Osteoblast (primary cell): ENCODE measurements around the gene USP9X. TPM values are rescaled to one million over a fixed set of nuclear protein-coding genes. Genes with fewer than 3 reads are reported as not detected.

ENCODE experiments used
- DNase-seq: peaks from one replicate; pipeline ENCODE4 v3.0.0; 2011; ENCODE audit warnings: low spot score, mixed read lengths; ENCODE audit not compliant: insufficient read length; ENCODE audit errors: missing footprints
- H2AFZ ChIP-seq: 2 replicates; pipeline ENCODE4 v1.6.0; 2011; ENCODE audit warnings: mild to moderate bottlenecking, low read length
- H3K27ac ChIP-seq: 2 replicates; pipeline ENCODE4 v1.5.1; 2011; ENCODE audit warnings: mild to moderate bottlenecking, low read depth, low read length, moderate library complexity
- H3K27me3 ChIP-seq: 2 replicates; pipeline ENCODE4 v1.6.0; 2012; ENCODE audit warnings: mild to moderate bottlenecking, control low read depth, inconsistent platforms, low read length, moderate library complexity; ENCODE audit not compliant: insufficient read depth
- H3K36me3 ChIP-seq: 2 replicates; pipeline ENCODE4 v1.5.1; 2011; ENCODE audit warnings: mild to moderate bottlenecking, low read length, control low read depth, moderate library complexity; ENCODE audit not compliant: insufficient read depth
- H3K4me1 ChIP-seq: 2 replicates; pipeline ENCODE4 v1.5.1; 2011; ENCODE audit warnings: mild to moderate bottlenecking, low read length, control low read depth, moderate library complexity; ENCODE audit not compliant: insufficient read depth
- H3K4me2 ChIP-seq: 2 replicates; pipeline ENCODE4 v1.6.0; 2011; ENCODE audit warnings: mild to moderate bottlenecking, low read length; ENCODE audit not compliant: insufficient read depth
- H3K4me3 ChIP-seq: fragments of 200-600 bp; sonication (generic); 3 replicates; pipeline ENCODE4 v1.5.1; 2012; ENCODE audit warnings: mild to moderate bottlenecking, low read length, inconsistent platforms; ENCODE audit not compliant: insufficient read depth
- H3K79me2 ChIP-seq: 2 replicates; pipeline ENCODE4 v1.6.0; 2012; ENCODE audit warnings: mild to moderate bottlenecking, low read length, control low read depth, inconsistent platforms; ENCODE audit not compliant: insufficient read depth
- H3K9me3 ChIP-seq: 2 replicates; pipeline ENCODE4 v1.5.1; 2011; ENCODE audit warnings: low read depth, low read length, control low read depth
- H4K20me1 ChIP-seq: 2 replicates; pipeline ENCODE4 v1.6.0; 2012; ENCODE audit warnings: mild to moderate bottlenecking, low read length, control low read depth; ENCODE audit not compliant: insufficient read depth
- CTCF ChIP-seq: IDR thresholded peaks from 2 replicates; pipeline ENCODE4 v1.5.1; 2011; ENCODE audit warnings: mild to moderate bottlenecking, low read depth, low read length, moderate library complexity; ENCODE audit errors: extremely low read depth
- total RNA-seq: library from RNA; depleted of rRNA; stranded (reverse); fragments of >200 nt; gene quantifications from 2 replicates; pipeline ENCODE4 v1.2.3, GENCODE V29; 2012

USP9X gene
- total RNA-seq, 1 donor = 170 TPM

- H2AFZ ChIP-seq = no peak overlapping the region
- no peak overlapping the region for H3K4me2 ChIP-seq
- DNase-seq = no peak
- H3K4me3 ChIP-seq = no peak overlapping the region
- H3K79me2 ChIP-seq = no peaks in the 10 kb centered on the region
- H3K36me3 ChIP-seq = no peaks in the 10 kb centered on the region
- TF ChIP-seq CTCF = no peak
- H3K4me1 ChIP-seq = no peaks in the 10 kb centered on the region
- H3K9me3 ChIP-seq = no peaks in the 10 kb centered on the region
- no peak overlapping the region for H3K27ac ChIP-seq
- no peaks in the 10 kb centered on the region for H4K20me1 ChIP-seq
- no peaks in the 10 kb centered on the region for H3K27me3 ChIP-seq
Observed at GRCh38 chrX:41258871-41259270, 173.6 kb downstream of the USP9X start.

- Histone ChIP-seq H3K4me3 (no peak overlapping the region), H3K9me3 (no peaks in the 10 kb centered on the region), H3K4me2 (no peak overlapping the region), H3K27me3 (no peaks in the 10 kb centered on the region), H2AFZ (no peak overlapping the region), H3K27ac (no peak overlapping the region), H4K20me1 (no peaks in the 10 kb centered on the region), H3K36me3 (no peaks in the 10 kb centered on the region), H3K79me2 (no peaks in the 10 kb centered on the region), H3K4me1 (no peaks in the 10 kb centered on the region)
- no peak for TF ChIP-seq CTCF
- DNase-seq = no peak
Observed at GRCh38 chrX:41259516-41259915, 174.3 kb downstream of the USP9X start.

GRCh38 chrX:41265615-41266014 is 180.4 kb downstream of the USP9X start:
- no peaks in the 10 kb centered on the region for H3K36me3 ChIP-seq
- H4K20me1 ChIP-seq = no peaks in the 10 kb centered on the region
- H3K4me3 ChIP-seq = peak overlapping the region; percentile 49
- TF ChIP-seq CTCF = no peak
- peak overlapping the region; percentile 48 for H3K27ac ChIP-seq
- H2AFZ ChIP-seq = peak overlapping the region; percentile 65
- H3K27me3 ChIP-seq = peaks cover 8% of the 10 kb centered on the region
- DNase-seq = peak; percentile 81
- no peaks in the 10 kb centered on the region for H3K4me1 ChIP-seq
- H3K9me3 ChIP-seq = no peaks in the 10 kb centered on the region
- peak overlapping the region; percentile 55 for H3K4me2 ChIP-seq
- no peaks in the 10 kb centered on the region for H3K79me2 ChIP-seq

- H3K4me1 ChIP-seq = peaks cover 9% of the 10 kb centered on the region
- H3K27ac ChIP-seq = no peak overlapping the region
- H3K4me2 ChIP-seq = no peak overlapping the region
- no peaks in the 10 kb centered on the region for H3K79me2 ChIP-seq
- no peaks in the 10 kb centered on the region for H3K36me3 ChIP-seq
- H3K27me3 ChIP-seq = peaks cover 4% of the 10 kb centered on the region
- peak; percentile 76 for DNase-seq
- H3K4me3 ChIP-seq = no peak overlapping the region
- no peak overlapping the region for H2AFZ ChIP-seq
- TF ChIP-seq CTCF = no peak
- no peaks in the 10 kb centered on the region for H3K9me3 ChIP-seq
- no peaks in the 10 kb centered on the region for H4K20me1 ChIP-seq
Observed at GRCh38 chrX:41273638-41274037, 188.4 kb downstream of the USP9X start.
